ENCODE measurements around the gene GCNT1. TPM values are rescaled to one million over a fixed set of nuclear protein-coding genes. Genes with fewer than 3 reads are reported as not detected.

GCNT1 gene
- total and polyA plus RNA-seq, 5 donors from 2014 or later: 4.5 to 12.7 (median 10.4) TPM

GRCh38 chr9:76552181-76552580 is 93.2 kb downstream of the GCNT1 start:
- H3K27ac Mint-ChIP-seq: no peak overlapping the region
- no peak for DNase-seq
- Histone ChIP-seq H3K4me1 (ENCODE audit: control insufficient read depth, insufficient read depth, low read length, poor library complexity, severe bottlenecking) (no peaks in the 10 kb centered on the region), H3K27me3 (ENCODE audit: control insufficient read depth, insufficient read depth, low read length) (peaks cover 3% of the 10 kb centered on the region), H3K27ac (ENCODE audit: insufficient read depth, low read length, poor library complexity, severe bottlenecking) (no peak overlapping the region), H3K36me3 (ENCODE audit: control insufficient read depth, insufficient read depth, low read length) (no peaks in the 10 kb centered on the region), H3K4me3 (ENCODE audit: low read depth, low read length) (no peak overlapping the region), H3K9me3 (ENCODE audit: control insufficient read depth in 2 of 2, low read length in 2 of 2) (no peaks in the 10 kb centered on the region)
- ATAC-seq (ENCODE audit: low read depth in 2 of 2): no peak
- no peaks in the 10 kb centered on the region for H3K36me3 Mint-ChIP-seq
- peaks cover 8% of the 10 kb centered on the region for H3K27me3 Mint-ChIP-seq
- H3K4me1 Mint-ChIP-seq: no peaks in the 10 kb centered on the region
- peaks cover 0 to 3% (median 0%) of the 10 kb centered on the region in 7 donors for H3K9me3 Mint-ChIP-seq
- no peak overlapping the region for H3K4me3 Mint-ChIP-seq

- no peak overlapping the region for H3K27ac ChIP-seq (ENCODE audit: insufficient read depth, low read length, poor library complexity, severe bottlenecking)
- no peaks in the 10 kb centered on the region for H3K4me1 Mint-ChIP-seq
- DNase-seq: no peak
- no peak overlapping the region for H3K4me3 ChIP-seq (ENCODE audit: low read depth, low read length)
- no peak overlapping the region for H3K27ac Mint-ChIP-seq
- H3K27me3 Mint-ChIP-seq: peaks cover 8% of the 10 kb centered on the region
- H3K27me3 ChIP-seq (ENCODE audit: control insufficient read depth, insufficient read depth, low read length): peaks cover 3% of the 10 kb centered on the region
- H3K4me3 Mint-ChIP-seq: no peak overlapping the region
- H3K36me3 Mint-ChIP-seq: no peaks in the 10 kb centered on the region
- no peaks in the 10 kb centered on the region for H3K4me1 ChIP-seq (ENCODE audit: control insufficient read depth, insufficient read depth, low read length, poor library complexity, severe bottlenecking)
- H3K36me3 ChIP-seq (ENCODE audit: control insufficient read depth, insufficient read depth, low read length): no peaks in the 10 kb centered on the region
- no peaks in the 10 kb centered on the region for H3K9me3 ChIP-seq (ENCODE audit: control insufficient read depth in 2 of 2, low read length in 2 of 2)
- H3K9me3 Mint-ChIP-seq: peaks cover 0 to 3% (median 0%) of the 10 kb centered on the region in 7 donors
- ATAC-seq (ENCODE audit: low read depth in 2 of 2): no peak
These were observed 93.9 kb downstream of the GCNT1 start for GRCh38 chr9:76552751-76553455.

DNA sequence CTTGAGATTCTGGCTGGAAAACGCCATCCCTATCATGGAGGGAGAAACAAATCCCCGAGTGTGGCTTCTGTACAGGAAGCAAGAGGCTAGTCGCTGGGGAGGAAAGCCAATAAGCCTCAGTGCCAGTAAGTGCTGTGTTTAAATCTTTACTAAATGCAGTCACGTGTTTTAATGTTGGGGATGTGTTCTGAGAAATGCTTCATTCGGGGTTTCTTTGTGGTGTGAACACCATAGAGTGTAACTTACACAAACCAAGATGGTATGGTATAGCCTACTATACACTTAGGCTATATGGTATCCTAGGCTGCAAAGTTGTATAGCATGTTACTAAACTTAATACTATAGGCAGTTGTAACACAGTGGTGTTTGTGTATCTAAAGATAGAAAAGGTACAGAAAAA is 94.7 kb downstream of the GCNT1 start:
- Histone ChIP-seq H3K27me3 (ENCODE audit: control insufficient read depth, insufficient read depth, low read length) (peaks cover 3% of the 10 kb centered on the region), H3K36me3 (ENCODE audit: control insufficient read depth, insufficient read depth, low read length) (no peaks in the 10 kb centered on the region), H3K27ac (ENCODE audit: insufficient read depth, low read length, poor library complexity, severe bottlenecking) (no peak overlapping the region), H3K4me1 (ENCODE audit: control insufficient read depth, insufficient read depth, low read length, poor library complexity, severe bottlenecking) (no peaks in the 10 kb centered on the region), H3K9me3 (ENCODE audit: control insufficient read depth in 2 of 2, low read length in 2 of 2) (no peaks in the 10 kb centered on the region), H3K4me3 (ENCODE audit: low read depth, low read length) (no peak overlapping the region)
- H3K27me3 Mint-ChIP-seq: peaks cover 8% of the 10 kb centered on the region
- peaks cover 0 to 7% (median 2%) of the 10 kb centered on the region in 7 donors for H3K9me3 Mint-ChIP-seq
- H3K4me3 Mint-ChIP-seq: no peak overlapping the region
- no peaks in the 10 kb centered on the region for H3K4me1 Mint-ChIP-seq
- DNase-seq (no peak), ATAC-seq (ENCODE audit: low read depth in 2 of 2) (no peak)
- no peaks in the 10 kb centered on the region for H3K36me3 Mint-ChIP-seq
- H3K27ac Mint-ChIP-seq: no peak overlapping the region

Other genes starting within 250 kb of the GCNT1 start
- gene RFK, start 64.8 kb upstream of the GCNT1 start, total RNA-seq: 12.4 TPM
- gene RFK, start 64.8 kb upstream of the GCNT1 start, polyA plus RNA-seq: 10 to 100 TPM; 31.3 to 39.7 (median 35.0) TPM